RWPE1 (cell line): ENCODE results near the gene PIN1.

Source experiments
- CTCF ChIA-PET: fragments of 350-600 bp; sonication (Branson Sonifier 250); formaldehyde crosslinking; extraction: SDS; loops from one replicate; lab custom pipeline; 2021; lab: Yijun Ruan, JAX
- POLR2A ChIA-PET: fragments of 400-600 bp; formaldehyde crosslinking; extraction: SDS; loops from one replicate; lab custom pipeline; 2020; ENCODE audit warnings: antibody characterized with exemption; ENCODE audit not compliant: low non-redundant PET; lab: Yijun Ruan, JAX
- DNase-seq: peaks from one replicate; pipeline ENCODE4 v3.0.0; 2012; ENCODE audit warnings: low spot score
- H3K27ac ChIP-seq: fragments of 450-650 bp; 2 replicates; pipeline ENCODE4 v1.5.1; 2017
- CTCF ChIP-seq: fragments of 450-650 bp; conservative IDR thresholded peaks from 2 replicates; pipeline ENCODE4 v1.5.1; 2017; ENCODE audit warnings: low read depth, mild to moderate bottlenecking

PIN1 gene

GRCh38 chr19:9861503-9861902 lies 26.4 kb downstream of the PIN1 start:
- ChIA-PET CTCF (no interaction called here), POLR2A (no interaction called here)
- no peak overlapping the region for H3K27ac ChIP-seq
- no peak for DNase-seq
- TF ChIP-seq CTCF = no peak

DNA sequence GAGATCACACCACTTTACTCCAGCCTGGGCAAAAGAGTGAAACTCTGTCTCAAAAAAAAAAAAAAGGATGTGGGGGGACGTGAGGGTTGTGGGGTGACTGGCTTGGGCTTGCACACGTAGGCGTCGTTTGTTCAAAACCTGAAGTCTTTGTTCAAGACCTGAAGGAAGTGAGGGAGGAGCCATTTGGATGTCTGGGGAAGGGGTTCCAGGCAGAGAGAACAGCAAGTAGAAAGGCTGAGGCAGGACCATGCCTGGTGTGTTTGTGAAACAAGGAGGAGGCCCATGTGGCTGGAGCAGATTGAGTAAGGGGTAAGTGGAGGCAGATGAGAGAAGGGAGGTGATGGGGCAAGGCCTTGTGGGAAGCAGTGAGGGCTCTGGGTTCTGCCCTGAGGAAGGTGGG lies 27.8 kb downstream of the PIN1 start:
- no peak for DNase-seq
- ChIA-PET CTCF (no interaction called here), POLR2A (interaction anchor here (0.7 kb wide), 1 partner anchor 20 kb away, joined by 5 read pairs; no protein-coding TSS in a partner anchor)
- no peak overlapping the region for H3K27ac ChIP-seq
- no peak for TF ChIP-seq CTCF

DNA sequence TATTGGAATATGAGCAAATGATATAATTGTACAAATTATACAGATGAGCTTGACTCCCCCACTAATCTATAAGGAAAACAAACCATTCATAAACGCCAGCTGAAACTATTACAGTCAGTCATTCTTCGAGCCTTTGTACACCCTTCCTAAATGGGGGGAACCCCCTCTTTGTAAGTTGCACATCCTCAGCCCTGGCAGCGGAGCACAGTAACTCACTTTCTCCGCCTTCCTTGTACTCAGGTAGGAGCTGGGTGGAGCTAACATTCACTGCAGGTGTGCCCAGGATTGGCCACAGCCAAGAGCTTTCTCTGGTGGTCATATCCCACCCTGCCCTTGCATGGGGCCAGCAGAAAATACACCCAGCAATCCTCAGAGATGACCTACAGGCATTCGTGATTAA lies 28.6 kb downstream of the PIN1 start:
- POLR2A ChIA-PET = interaction anchor here (0.7 kb wide), 1 partner anchor 20 kb away, joined by 5 read pairs; no protein-coding TSS in a partner anchor
- CTCF ChIA-PET = interaction anchor here (0.7 to 0.9 kb wide), 2 partner anchors 18 to 164 kb away, joined by 3 read pairs; no protein-coding TSS in a partner anchor
- TF ChIP-seq CTCF = no peak
- H3K27ac ChIP-seq = no peak overlapping the region
- no peak for DNase-seq

GRCh38 chr19:9865732-9866501 lies 30.8 kb downstream of the PIN1 start:
- DNase-seq = no peak
- CTCF ChIA-PET = no interaction called here

DNA sequence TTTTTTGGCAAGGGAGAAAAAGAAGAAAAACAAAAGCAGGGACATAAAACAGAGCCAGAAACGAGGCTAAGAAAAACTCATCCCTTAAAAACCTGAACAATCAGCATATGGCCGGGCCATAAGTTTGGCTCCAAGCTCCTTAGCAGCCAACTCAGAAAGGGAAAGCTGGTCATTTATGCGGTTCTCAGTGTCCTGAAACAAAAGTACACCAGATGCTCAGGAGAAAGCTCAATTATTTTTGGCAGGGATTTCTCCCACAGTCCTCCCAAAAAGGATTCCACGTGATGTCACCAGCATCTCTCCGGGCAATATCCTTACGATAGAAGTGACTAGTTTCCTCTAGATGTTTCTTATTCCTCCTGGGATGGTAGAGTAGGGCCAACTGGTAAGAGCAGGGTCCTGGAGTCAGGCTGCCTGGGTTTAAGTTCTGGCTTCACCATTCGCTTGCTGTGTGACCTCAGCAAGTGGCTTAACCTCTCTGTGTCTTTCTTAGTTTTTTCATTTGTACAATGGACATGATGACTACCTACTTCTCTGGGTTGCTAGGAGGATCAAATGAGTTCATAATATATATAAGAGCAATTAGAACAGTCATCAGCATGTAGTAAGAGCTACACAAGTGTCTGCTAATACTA lies 34.0 kb downstream of the PIN1 start:
- no peak for DNase-seq
- ChIA-PET CTCF (no interaction called here), POLR2A (no interaction called here)
- TF ChIP-seq CTCF = no peak
- no peak overlapping the region for H3K27ac ChIP-seq

More at GRCh38 chr19:9865732-9866501, 30.8 kb downstream of the PIN1 start:
- POLR2A ChIA-PET = no interaction called here
- no peak overlapping the region for H3K27ac ChIP-seq
- TF ChIP-seq CTCF = no peak

GRCh38 chr19:9871626-9872338 lies 36.7 kb downstream of the PIN1 start:
- CTCF ChIA-PET = interaction anchor here (0.6 kb wide), 1 partner anchor 129 kb away, joined by 5 read pairs; no protein-coding TSS in a partner anchor
- no peak for DNase-seq
- no peak overlapping the region for H3K27ac ChIP-seq
- POLR2A ChIA-PET = interaction anchor here (0.5 kb wide), 1 partner anchor 39 kb away, joined by 7 read pairs; no protein-coding TSS in a partner anchor
- TF ChIP-seq CTCF = no peak
